DND-41 (cell line): ENCODE results near the gene OR4M1.

Experiments
- CTCF ChIP-seq: IDR thresholded peaks from 2 replicates; pipeline ENCODE4 v1.5.1; 2012; ENCODE audit warnings: borderline replicate concordance, low read length, moderate library complexity, mild to moderate bottlenecking; ENCODE audit not compliant: poor library complexity, severe bottlenecking; ENCODE audit errors: extremely low read depth
- EZH2 ChIP-seq: IDR thresholded peaks from 3 replicates; pipeline ENCODE4 v1.6.1; 2012; ENCODE audit warnings: borderline replicate concordance, low read depth, mild to moderate bottlenecking, moderate library complexity, low read length, inconsistent platforms; ENCODE audit not compliant: severe bottlenecking

- TF ChIP-seq EZH2 (no peak), CTCF (no peak)
Observed at GRCh38 chr14:19729359-19729758, 43.9 kb upstream of the OR4M1 start.
